GM11168 (cell line): ENCODE data around the gene NOL3.

Experiments
- in situ Hi-C: fragments of 300-500 bp; cut with MboI; formaldehyde crosslinking; loops from one replicate; pipeline ENCODE4 v1.12.0; 2022; ENCODE audit warnings: low sequenced_read_pairs; ENCODE audit not compliant: unreplicated experiment

The NOL3 gene

GRCh38 chr16:67202426-67202825 is 32.1 kb downstream of the NOL3 start:
- in situ Hi-C loops = no loop called here

GRCh38 chr16:67202956-67203493 is 32.7 kb downstream of the NOL3 start:
- in situ Hi-C loops = no loop called here

- in situ Hi-C loops = no loop called here
Measured at GRCh38 chr16:67204076-67204475, 33.7 kb downstream of the NOL3 start.

- in situ Hi-C loops = no loop called here
Measured at GRCh38 chr16:67206129-67206837, 35.9 kb downstream of the NOL3 start.

- in situ Hi-C loops = no loop called here
Measured at GRCh38 chr16:67206838-67207248, 36.5 kb downstream of the NOL3 start.

GRCh38 chr16:67207249-67208091 is 37.1 kb downstream of the NOL3 start:
- in situ Hi-C loops = no loop called here

GRCh38 chr16:67208154-67208896 is 38.0 kb downstream of the NOL3 start:
- in situ Hi-C loops = no loop called here

GRCh38 chr16:67209565-67209964 is 39.2 kb downstream of the NOL3 start:
- in situ Hi-C loops = no loop called here

- in situ Hi-C loops = no loop called here
Measured at GRCh38 chr16:67210069-67210937, 40.0 kb downstream of the NOL3 start.

- in situ Hi-C loops = no loop called here
Measured at GRCh38 chr16:67211674-67212073, 41.3 kb downstream of the NOL3 start.

GRCh38 chr16:67212766-67213165 is 42.4 kb downstream of the NOL3 start:
- in situ Hi-C loops = no loop called here

GRCh38 chr16:67213197-67214019 is 43.1 kb downstream of the NOL3 start:
- in situ Hi-C loops = no loop called here

- in situ Hi-C loops = no loop called here
Measured at GRCh38 chr16:67215706-67216105, 45.4 kb downstream of the NOL3 start.

GRCh38 chr16:67216612-67217490 is 46.5 kb downstream of the NOL3 start:
- in situ Hi-C loops = no loop called here

- in situ Hi-C loops = no loop called here
Measured at GRCh38 chr16:67223992-67224391, 53.7 kb downstream of the NOL3 start.
